ENCODE data around the gene CCDC50.

DNA sequence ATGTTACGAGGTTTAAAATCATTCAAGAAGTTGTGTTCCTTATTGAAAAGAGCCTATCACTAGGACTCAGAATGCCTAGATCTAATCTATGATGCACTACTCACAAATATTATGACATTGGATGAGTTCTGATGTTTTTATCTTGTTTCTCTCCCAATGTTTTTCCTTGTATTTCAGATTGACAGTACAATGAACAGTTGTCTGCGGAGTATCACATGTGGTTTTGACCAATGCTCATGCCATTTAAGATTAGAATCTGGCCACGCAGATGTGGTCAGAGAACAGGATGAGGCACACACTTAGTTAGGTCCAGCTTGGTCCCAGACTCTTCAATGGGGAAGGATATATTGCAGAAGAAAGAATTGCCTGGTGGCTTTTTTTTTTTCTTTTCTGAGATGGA, 25.6 kb upstream of the CCDC50 start:
- TF ChIP-seq, protein P1, sequence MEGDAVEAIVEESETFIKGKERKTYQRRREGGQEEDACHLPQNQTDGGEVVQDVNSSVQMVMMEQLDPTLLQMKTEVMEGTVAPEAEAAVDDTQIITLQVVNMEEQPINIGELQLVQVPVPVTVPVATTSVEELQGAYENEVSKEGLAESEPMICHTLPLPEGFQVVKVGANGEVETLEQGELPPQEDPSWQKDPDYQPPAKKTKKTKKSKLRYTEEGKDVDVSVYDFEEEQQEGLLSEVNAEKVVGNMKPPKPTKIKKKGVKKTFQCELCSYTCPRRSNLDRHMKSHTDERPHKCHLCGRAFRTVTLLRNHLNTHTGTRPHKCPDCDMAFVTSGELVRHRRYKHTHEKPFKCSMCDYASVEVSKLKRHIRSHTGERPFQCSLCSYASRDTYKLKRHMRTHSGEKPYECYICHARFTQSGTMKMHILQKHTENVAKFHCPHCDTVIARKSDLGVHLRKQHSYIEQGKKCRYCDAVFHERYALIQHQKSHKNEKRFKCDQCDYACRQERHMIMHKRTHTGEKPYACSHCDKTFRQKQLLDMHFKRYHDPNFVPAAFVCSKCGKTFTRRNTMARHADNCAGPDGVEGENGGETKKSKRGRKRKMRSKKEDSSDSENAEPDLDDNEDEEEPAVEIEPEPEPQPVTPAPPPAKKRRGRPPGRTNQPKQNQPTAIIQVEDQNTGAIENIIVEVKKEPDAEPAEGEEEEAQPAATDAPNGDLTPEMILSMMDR (optimal IDR thresholded peaks at IDR 0.05 in 1 of 3, IDR thresholded peaks at IDR 0.05 in 1 of 3, conservative IDR thresholded peaks at IDR 0.05 in 1 of 3; ENCODE audit: extremely low read depth in 1 of 3, insufficient read depth in 2 of 3, low read length in 3 of 3), result no peak
- TF ChIP-seq EZH2 (IDR thresholded peaks at IDR 0.05; ENCODE audit: low read length), result no peak
